H9 (cell line): ENCODE data around the gene SLC9A9. TPM values are rescaled to one million over a fixed set of nuclear protein-coding genes. Genes with fewer than 3 reads are reported as not detected.

Experiments
- DNase-seq: peaks from one replicate; pipeline ENCODE4 v3.0.0-alpha.2; 2017
- H2AFZ ChIP-seq: one replicate; pipeline ENCODE4 v1.6.1; 2013; ENCODE audit warnings: mild to moderate bottlenecking, low read length, control low read depth, moderate library complexity
- H2AK5ac ChIP-seq: 2 replicates; pipeline ENCODE4 v1.6.1; 2013; ENCODE audit warnings: low read length, control low read depth, mixed read lengths; ENCODE audit not compliant: insufficient read length
- H2BK120ac ChIP-seq: one replicate; pipeline ENCODE4 v1.6.1; 2013; ENCODE audit warnings: low read depth, mild to moderate bottlenecking, low read length, control low read depth, inconsistent platforms; ENCODE audit not compliant: poor library complexity, severe bottlenecking
- H2BK12ac ChIP-seq: 2 replicates; pipeline ENCODE4 v1.6.1; 2013; ENCODE audit warnings: low read length, control low read depth, mixed read lengths, low read depth; ENCODE audit not compliant: insufficient read length
- H2BK15ac ChIP-seq: 2 replicates; pipeline ENCODE4 v1.6.1; 2013; ENCODE audit warnings: low read depth, low read length, control low read depth
- H2BK20ac ChIP-seq: one replicate; pipeline ENCODE4 v1.6.1; 2013; ENCODE audit warnings: low read depth, mild to moderate bottlenecking, low read length, control low read depth, inconsistent platforms; ENCODE audit not compliant: poor library complexity, severe bottlenecking
- H2BK5ac ChIP-seq: 2 replicates; pipeline ENCODE4 v1.6.1; 2013; ENCODE audit warnings: low read length, control low read depth, mixed read lengths; ENCODE audit not compliant: insufficient read length
- H3K14ac ChIP-seq: 2 replicates; pipeline ENCODE4 v1.6.1; 2013; ENCODE audit warnings: low read length, control low read depth; ENCODE audit not compliant: insufficient read depth
- H3K18ac ChIP-seq: 2 replicates; pipeline ENCODE4 v1.6.1; 2013; ENCODE audit warnings: low read depth, mild to moderate bottlenecking, mixed read lengths, low read length, control low read depth; ENCODE audit not compliant: insufficient read length
- H3K23ac ChIP-seq: 2 replicates; pipeline ENCODE4 v1.6.1; 2013; ENCODE audit warnings: low read length, control low read depth, mixed read lengths, low read depth; ENCODE audit not compliant: insufficient read length
- H3K23me2 ChIP-seq: 2 replicates; pipeline ENCODE4 v1.6.1; 2013; ENCODE audit warnings: low read depth, mild to moderate bottlenecking, mixed read lengths, low read length, control low read depth; ENCODE audit not compliant: insufficient read length, poor library complexity, severe bottlenecking
- H3K27ac ChIP-seq: 2 replicates; pipeline ENCODE4 v1.5.1; 2013; ENCODE audit warnings: low read length, control low read depth, mixed read lengths, low read depth; ENCODE audit not compliant: insufficient read length
- H3K27me3 ChIP-seq: 2 replicates; pipeline ENCODE4 v1.6.1; 2013; ENCODE audit warnings: low read length, control low read depth, inconsistent platforms; ENCODE audit not compliant: insufficient read depth
- H3K4ac ChIP-seq: 2 replicates; pipeline ENCODE4 v1.6.1; 2013; ENCODE audit warnings: low read depth, mild to moderate bottlenecking, control low read depth, inconsistent platforms, low read length, moderate library complexity
- H3K4me1 ChIP-seq: 2 replicates; pipeline ENCODE4 v1.6.1; 2013; ENCODE audit warnings: low read length, control low read depth, inconsistent platforms; ENCODE audit not compliant: insufficient read depth
- H3K4me2 ChIP-seq: 2 replicates; pipeline ENCODE4 v1.6.1; 2013; ENCODE audit warnings: low read length, control low read depth, mixed read lengths; ENCODE audit not compliant: insufficient read length, insufficient read depth
- H3K56ac ChIP-seq: 2 replicates; pipeline ENCODE4 v1.6.1; 2013; ENCODE audit warnings: low read depth, mild to moderate bottlenecking, mixed read lengths, low read length, control low read depth; ENCODE audit not compliant: insufficient read length
- H3K79me1 ChIP-seq: 2 replicates; pipeline ENCODE4 v1.6.1; 2013; ENCODE audit warnings: low read depth, mild to moderate bottlenecking, moderate library complexity, low read length, control low read depth, inconsistent platforms; ENCODE audit not compliant: insufficient read depth, poor library complexity, severe bottlenecking
- H3K79me2 ChIP-seq: 2 replicates; pipeline ENCODE4 v1.6.1; 2013; ENCODE audit warnings: low read length, control low read depth, inconsistent platforms; ENCODE audit not compliant: insufficient read depth
- H3K9ac ChIP-seq: 2 replicates; pipeline ENCODE4 v1.6.1; 2013; ENCODE audit warnings: low read length, control low read depth, mixed read lengths; ENCODE audit not compliant: insufficient read length; ENCODE audit errors: extremely low read depth
- H3K9me3 ChIP-seq: one replicate; pipeline ENCODE4 v1.6.1; 2013; ENCODE audit warnings: low read depth, low read length, inconsistent platforms; ENCODE audit not compliant: control insufficient read depth
- H3T11ph ChIP-seq: one replicate; pipeline ENCODE4 v1.6.1; 2013; ENCODE audit warnings: mild to moderate bottlenecking, low read length, control low read depth, inconsistent platforms
- H4K20me1 ChIP-seq: one replicate; pipeline ENCODE4 v1.6.1; 2013; ENCODE audit not compliant: control insufficient read depth, insufficient read length, insufficient read depth
- H4K5ac ChIP-seq: 2 replicates; pipeline ENCODE4 v1.6.1; 2013; ENCODE audit warnings: low read depth, mild to moderate bottlenecking, mixed read lengths, low read length, control low read depth; ENCODE audit not compliant: insufficient read length
- H4K8ac ChIP-seq: replicated peaks from 2 replicates; pipeline ENCODE4 v1.6.1; 2013; ENCODE audit warnings: low read length, control low read depth, mixed read lengths, low read depth; ENCODE audit not compliant: insufficient read length
- H4K91ac ChIP-seq: 2 replicates; pipeline ENCODE4 v1.6.1; 2013; ENCODE audit warnings: low read depth, mild to moderate bottlenecking, moderate library complexity, mixed read lengths, low read length, control low read depth; ENCODE audit not compliant: insufficient read length
- H3K27ac Mint-ChIP-seq, 3 experiments: 2 replicates in 2 of 3; 3 replicates in 1 of 3; pipeline ENCODE4 v1.8.0; 2020 to 2021; ENCODE audit warnings: mixed read lengths in 3 of 3, mild to moderate bottlenecking in 1 of 3, moderate library complexity in 1 of 3
- H3K27me3 Mint-ChIP-seq: 2 replicates; pipeline ENCODE4 v1.8.0; 2021; ENCODE audit warnings: low read depth, mild to moderate bottlenecking, moderate library complexity, mixed read lengths
- H3K36me3 Mint-ChIP-seq, 3 experiments: 2 replicates in 2 of 3; 3 replicates in 1 of 3; pipeline ENCODE4 v1.8.0; 2020 to 2021; ENCODE audit warnings: low read depth in 3 of 3, mixed read lengths in 3 of 3; ENCODE audit not compliant: insufficient read depth in 1 of 3
- H3K4me1 Mint-ChIP-seq, 2 experiments: 2 replicates each; pipeline ENCODE4 v1.8.0; 2020; ENCODE audit warnings: mixed read lengths in 2 of 2
- H3K4me3 Mint-ChIP-seq, 2 experiments: 2 replicates in 1 of 2; 3 replicates in 1 of 2; pipeline ENCODE4 v1.8.0; 2020 to 2021; ENCODE audit warnings: mild to moderate bottlenecking in 2 of 2, mixed read lengths in 2 of 2, moderate library complexity in 1 of 2
- H3K9me3 Mint-ChIP-seq, 2 experiments: 2 replicates in 1 of 2; 3 replicates in 1 of 2; pipeline ENCODE4 v1.8.0; 2020; ENCODE audit warnings: mild to moderate bottlenecking in 2 of 2, mixed read lengths in 2 of 2, moderate library complexity in 1 of 2
- WGBS: extraction: QIAGEN DNeasy Blood & Tissue Kit; methylation state at CpG from one replicate; pipeline ENCODE4 v1.1.7; 2013; ENCODE audit warnings: missing lambda C conversion rate, low lambda C conversion rate, mixed read lengths; ENCODE audit not compliant: insufficient read length; ENCODE audit errors: extremely low coverage; 5-methylcytosine and 5-hydroxymethylcytosine counted together
- total RNA-seq: library from RNA; stranded (reverse); gene quantifications from 2 replicates; pipeline ENCODE4 v1.2.1, GENCODE V29; 2021
- TF ChIP-seq, protein P1 (sequence below): fragments of 200-600 bp; sonication (generic); conservative IDR thresholded peaks from 3 replicates; pipeline ENCODE4 v1.8.0; 2021; ENCODE audit warnings: antibody characterized with exemption, mild to moderate bottlenecking

The SLC9A9 gene
- total RNA-seq, 1 experiment from 2014 or later = 0.35 TPM

DNA sequence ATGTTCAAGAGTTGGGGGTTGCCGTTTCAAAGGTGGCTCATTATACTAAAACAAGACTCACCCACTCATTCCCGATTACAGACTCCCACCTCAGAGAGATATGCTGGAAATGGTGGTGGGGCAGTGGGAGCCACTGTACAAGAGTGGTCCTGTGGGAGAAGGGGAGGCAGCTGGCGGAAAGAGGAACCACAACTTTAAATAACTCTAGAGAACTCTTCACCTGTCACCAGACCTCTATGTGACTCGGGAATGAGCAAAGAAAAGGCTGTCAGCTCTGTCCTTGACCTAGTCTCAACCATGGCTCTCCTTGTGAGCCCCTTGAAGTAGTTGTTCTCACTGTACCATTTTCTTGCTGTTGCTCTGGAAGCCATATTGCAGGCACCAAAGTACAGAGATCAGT lies 434.9 kb downstream of the SLC9A9 start:
- H4K20me1 ChIP-seq = no peaks in the 10 kb centered on the region

More for the DNA sequence above, 434.9 kb downstream of the SLC9A9 start:
- Histone ChIP-seq H3K14ac (no peak overlapping the region), H2BK12ac (no peak overlapping the region), H3K23ac (no peak overlapping the region), H3K79me2 (no peaks in the 10 kb centered on the region), H3K9ac (no peak overlapping the region), H3K4me1 (peaks cover 13% of the 10 kb centered on the region; the same call in 1 of the 2 replicates), H2BK15ac (no peak overlapping the region), H2BK120ac (no peak overlapping the region), H3K27ac (no peak overlapping the region), H3K18ac (no peak overlapping the region), H3K23me2 (no peaks in the 10 kb centered on the region), H2AFZ (no peak overlapping the region), H4K91ac (no peak overlapping the region), H2AK5ac (no peak overlapping the region), H4K5ac (no peak overlapping the region), H3K56ac (no peak overlapping the region), H3K4ac (no peak overlapping the region), H3K4me2 (no peak overlapping the region), H3K79me1 (no peaks in the 10 kb centered on the region), H3K9me3 (no peaks in the 10 kb centered on the region), H2BK20ac (no peak overlapping the region), H4K8ac (no peak overlapping the region), H2BK5ac (no peak overlapping the region), H3T11ph (no peak overlapping the region), H3K27me3 (no peaks in the 10 kb centered on the region)
- peaks cover 20% of the 10 kb centered on the region in 2 experiments for H3K4me1 Mint-ChIP-seq
- whole genome bisulfite sequencing = no CpG with 5 or more reads among the region's 4 CpGs
- peaks cover 2% of the 10 kb centered on the region for H3K27me3 Mint-ChIP-seq
- no peak overlapping the region for H3K4me3 Mint-ChIP-seq
- 0 out of 7 replicates have a peak overlapping the region, but pooled peaks of 1 of the 3 experiments have one; percentile 42 for H3K27ac Mint-ChIP-seq
- no peak for DNase-seq
- no peaks in the 10 kb centered on the region; a peak in 1 of 7 replicates for H3K36me3 Mint-ChIP-seq
- TF ChIP-seq, protein P1, sequence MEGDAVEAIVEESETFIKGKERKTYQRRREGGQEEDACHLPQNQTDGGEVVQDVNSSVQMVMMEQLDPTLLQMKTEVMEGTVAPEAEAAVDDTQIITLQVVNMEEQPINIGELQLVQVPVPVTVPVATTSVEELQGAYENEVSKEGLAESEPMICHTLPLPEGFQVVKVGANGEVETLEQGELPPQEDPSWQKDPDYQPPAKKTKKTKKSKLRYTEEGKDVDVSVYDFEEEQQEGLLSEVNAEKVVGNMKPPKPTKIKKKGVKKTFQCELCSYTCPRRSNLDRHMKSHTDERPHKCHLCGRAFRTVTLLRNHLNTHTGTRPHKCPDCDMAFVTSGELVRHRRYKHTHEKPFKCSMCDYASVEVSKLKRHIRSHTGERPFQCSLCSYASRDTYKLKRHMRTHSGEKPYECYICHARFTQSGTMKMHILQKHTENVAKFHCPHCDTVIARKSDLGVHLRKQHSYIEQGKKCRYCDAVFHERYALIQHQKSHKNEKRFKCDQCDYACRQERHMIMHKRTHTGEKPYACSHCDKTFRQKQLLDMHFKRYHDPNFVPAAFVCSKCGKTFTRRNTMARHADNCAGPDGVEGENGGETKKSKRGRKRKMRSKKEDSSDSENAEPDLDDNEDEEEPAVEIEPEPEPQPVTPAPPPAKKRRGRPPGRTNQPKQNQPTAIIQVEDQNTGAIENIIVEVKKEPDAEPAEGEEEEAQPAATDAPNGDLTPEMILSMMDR = no peak
- no peaks in the 10 kb centered on the region for H3K9me3 Mint-ChIP-seq
